WTC11 (cell line): Measurements from ENCODE around the gene IFRD2. TPM values are rescaled to one million over a fixed set of nuclear protein-coding genes. Genes with fewer than 3 reads are reported as not detected.

ENCODE experiments used
- ATAC-seq: fragments of 200-7000 bp; cut with Tn5 transposase; 2 replicates; pipeline ENCODE4 v1.10.0; 2021; ENCODE audit warnings: mild to moderate bottlenecking, moderate library complexity
- CTCF ChIA-PET: fragments of 300-600 bp; sonication (Branson Sonifier 250); formaldehyde crosslinking; loops from one replicate; lab custom pipeline; 2021; ENCODE audit warnings: antibody characterized with exemption; lab: Charles Lee
- POLR2A ChIA-PET: fragments of 350-600 bp; sonication (Branson Sonifier 250); formaldehyde crosslinking; loops from one replicate; lab custom pipeline; 2021; ENCODE audit warnings: antibody characterized with exemption; lab: Charles Lee
- DNase-seq: peaks from one replicate; pipeline ENCODE4 v3.0.0; 2021; ENCODE audit warnings: low spot score
- H3K27ac Mint-ChIP-seq: 2 replicates; pipeline ENCODE4 v1.8.0; 2021; ENCODE audit warnings: mixed read lengths
- H3K27me3 Mint-ChIP-seq: 2 replicates; pipeline ENCODE4 v1.8.0; 2021; ENCODE audit warnings: low read depth, mild to moderate bottlenecking, moderate library complexity, mixed read lengths
- H3K36me3 Mint-ChIP-seq: 2 replicates; pipeline ENCODE4 v1.8.0; 2021; ENCODE audit warnings: mixed read lengths
- H3K4me1 Mint-ChIP-seq: 2 replicates; pipeline ENCODE4 v1.8.0; 2022; ENCODE audit warnings: mixed read lengths
- H3K4me3 Mint-ChIP-seq: 2 replicates; pipeline ENCODE4 v1.8.0; 2021; ENCODE audit warnings: mild to moderate bottlenecking, moderate library complexity, mixed read lengths
- H3K9me3 Mint-ChIP-seq: 2 replicates; pipeline ENCODE4 v1.8.0; 2021; ENCODE audit warnings: mixed read lengths
- CBFB ChIP-seq: sonication (generic); formaldehyde crosslinking; IDR thresholded peaks from 2 replicates; pipeline ENCODE4 v1.8.1; 2022; ENCODE audit warnings: mild to moderate bottlenecking, low read depth, missing genetic modification reagents
- CREB1 ChIP-seq: sonication (generic); formaldehyde crosslinking; IDR thresholded peaks from 2 replicates; pipeline ENCODE4 v1.8.0; 2023; ENCODE audit warnings: mild to moderate bottlenecking, missing genetic modification reagents
- E2F5 ChIP-seq: sonication (generic); formaldehyde crosslinking; IDR thresholded peaks from 2 replicates; pipeline ENCODE4 v1.8.1; 2022; ENCODE audit warnings: mild to moderate bottlenecking, moderate library complexity, missing genetic modification reagents
- ELF4 ChIP-seq: sonication (generic); formaldehyde crosslinking; IDR thresholded peaks from 2 replicates; pipeline ENCODE4 v1.8.1; 2022; ENCODE audit warnings: low read depth, mild to moderate bottlenecking, moderate library complexity, missing genetic modification reagents
- ETV6 ChIP-seq: sonication (generic); formaldehyde crosslinking; IDR thresholded peaks from 2 replicates; pipeline ENCODE4 v1.8.1; 2022; ENCODE audit warnings: mild to moderate bottlenecking, missing genetic modification reagents
- FOXJ3 ChIP-seq: sonication (generic); formaldehyde crosslinking; IDR thresholded peaks from 2 replicates; pipeline ENCODE4 v1.9.0; 2021; ENCODE audit warnings: missing genetic modification reagents, mild to moderate bottlenecking, borderline replicate concordance
- FOXK1 ChIP-seq: sonication (generic); formaldehyde crosslinking; IDR thresholded peaks from 2 replicates; pipeline ENCODE4 v1.8.0; 2022; ENCODE audit warnings: mild to moderate bottlenecking, moderate library complexity, missing genetic modification reagents
- KAT7 ChIP-seq: sonication (generic); formaldehyde crosslinking; IDR thresholded peaks from 2 replicates; pipeline ENCODE4 v1.8.1; 2023; ENCODE audit warnings: missing genetic modification reagents, mild to moderate bottlenecking, borderline replicate concordance
- MAX ChIP-seq: sonication (generic); formaldehyde crosslinking; IDR thresholded peaks from 2 replicates; pipeline ENCODE4 v1.8.0; 2022; ENCODE audit warnings: mild to moderate bottlenecking, missing genetic modification reagents
- NFATC4 ChIP-seq: fragments of 250-450 bp; sonication (Bioruptor Pico); IDR thresholded peaks from 2 replicates; pipeline ENCODE4 v1.9.0; 2021; ENCODE audit warnings: mild to moderate bottlenecking
- NFE2L1 ChIP-seq: sonication (generic); formaldehyde crosslinking; IDR thresholded peaks from 2 replicates; pipeline ENCODE4 v1.8.1; 2023; ENCODE audit warnings: missing genetic modification reagents
- OVOL2 ChIP-seq: fragments of 250-450 bp; sonication (Bioruptor Pico); IDR thresholded peaks from 2 replicates; pipeline ENCODE4 v1.9.0; 2021; ENCODE audit warnings: mild to moderate bottlenecking, borderline replicate concordance
- SOX15 ChIP-seq: fragments of 250-450 bp; sonication (Bioruptor Pico); IDR thresholded peaks from 2 replicates; pipeline ENCODE4 v1.9.0; 2021; ENCODE audit warnings: mild to moderate bottlenecking
- TEAD1 ChIP-seq: sonication (generic); formaldehyde crosslinking; IDR thresholded peaks from 2 replicates; pipeline ENCODE4 v1.8.0; 2022; ENCODE audit warnings: mild to moderate bottlenecking, missing genetic modification reagents
- ZNF121 ChIP-seq: sonication (generic); formaldehyde crosslinking; IDR thresholded peaks from 2 replicates; pipeline ENCODE4 v1.8.0; 2023; ENCODE audit warnings: missing genetic modification reagents
- ZNF532 ChIP-seq: fragments of 250-450 bp; sonication (Bioruptor Pico); IDR thresholded peaks from 2 replicates; pipeline ENCODE4 v1.9.0; 2021; ENCODE audit warnings: mild to moderate bottlenecking, borderline replicate concordance
- total RNA-seq: library from RNA; stranded (reverse); gene quantifications from 3 replicates; pipeline ENCODE4 v1.2.3, GENCODE V29; 2021
- TF ChIP-seq, protein P1 (sequence below): sonication (generic); formaldehyde crosslinking; IDR thresholded peaks from 2 replicates; pipeline ENCODE4 v1.8.0; 2023; ENCODE audit warnings: missing genetic modification reagents
- TF ChIP-seq, protein P2 (sequence below): sonication (generic); formaldehyde crosslinking; IDR thresholded peaks from 2 replicates; pipeline ENCODE4 v1.8.0; 2022; ENCODE audit warnings: mild to moderate bottlenecking, missing genetic modification reagents
- TF ChIP-seq, protein P3 (sequence below): sonication (generic); formaldehyde crosslinking; IDR thresholded peaks from 2 replicates; pipeline ENCODE4 v1.8.0; 2022; ENCODE audit warnings: mild to moderate bottlenecking, missing genetic modification reagents
- TF ChIP-seq, protein P4 (sequence below): sonication (generic); formaldehyde crosslinking; IDR thresholded peaks from 2 replicates; pipeline ENCODE4 v1.8.0; 2022; ENCODE audit warnings: missing genetic modification reagents

The IFRD2 gene
- total RNA-seq, 1 experiment from 2014 or later: 92.0 TPM

DNA sequence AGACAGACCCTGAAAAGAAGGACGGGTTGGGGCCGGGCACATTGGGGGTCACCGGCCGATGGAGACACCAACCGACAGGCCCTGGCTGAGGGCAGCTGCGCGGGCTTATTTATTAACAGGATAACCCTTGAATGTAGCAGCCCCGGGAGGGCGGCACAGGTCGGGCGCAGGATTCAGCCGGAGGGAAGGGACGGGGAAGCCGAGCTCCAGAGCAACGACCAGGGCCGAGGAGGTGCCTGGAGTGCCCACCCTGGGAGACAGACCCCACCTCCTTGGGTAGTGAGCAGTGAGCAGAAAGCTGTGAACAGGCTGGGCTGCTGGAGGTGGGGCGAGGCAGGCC lies 15.5 kb downstream of the IFRD2 start (continued):
- TF ChIP-seq ELF4: no peak
- no peak for TF ChIP-seq CBFB (CRISPR knock-in tag)
- TF ChIP-seq ZNF121 (CRISPR knock-in tag): no peak
- TF ChIP-seq OVOL2: no peak
- TF ChIP-seq, all 79 proteins: peak for 0

DNA sequence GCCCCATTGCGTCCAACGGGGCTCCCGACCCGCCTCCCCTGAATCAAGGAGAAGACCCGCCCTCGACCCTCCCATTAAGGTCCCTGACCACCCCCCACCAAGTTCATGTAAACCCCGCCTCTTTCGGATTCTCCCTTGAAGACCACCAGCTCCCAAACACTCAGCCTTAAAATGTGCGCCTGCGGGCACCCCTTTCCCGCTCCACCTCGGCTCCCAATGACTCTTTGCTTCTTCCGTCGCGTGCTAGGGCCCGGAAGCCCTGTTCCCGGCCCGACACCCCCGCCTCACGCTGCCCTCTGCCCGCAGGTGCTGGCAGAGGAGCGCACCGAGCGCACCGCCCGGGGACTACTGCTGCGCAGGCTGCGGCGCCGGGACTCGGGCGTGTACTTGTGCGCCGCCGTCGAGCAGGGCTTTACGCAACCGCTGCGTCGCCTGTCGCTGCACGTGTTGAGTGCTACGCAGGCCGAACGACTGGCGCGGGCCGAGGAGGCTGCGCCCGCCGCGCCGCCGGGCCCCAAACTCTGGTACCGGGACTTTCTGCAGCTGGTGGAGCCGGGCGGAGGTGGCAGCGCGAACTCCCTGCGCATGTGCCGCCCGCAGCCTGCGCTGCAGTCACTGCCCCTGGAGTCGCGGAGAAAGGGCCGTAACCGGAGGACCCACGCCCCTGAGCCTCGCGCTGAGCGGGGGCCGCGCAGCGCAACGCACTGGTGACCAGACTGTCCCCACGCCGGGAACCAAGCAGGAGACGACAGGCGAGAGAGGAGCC lies 16.1 kb downstream of the IFRD2 start:
- DNase-seq: peak; percentile 65
- POLR2A ChIA-PET: interaction anchor here (0.6 to 1.5 kb wide), 4 partner anchors 16 to 137 kb away, joined by 3 to 5 read pairs (median 3); partner anchors contain the start of gene IFRD2
- H3K4me1 Mint-ChIP-seq: peaks cover 27% of the 10 kb centered on the region
- H3K27ac Mint-ChIP-seq: no peak overlapping the region
- peak; percentile 14 for ATAC-seq
- peak overlapping the region; percentile 80 for H3K4me3 Mint-ChIP-seq
- CTCF ChIA-PET: interaction anchor here (0.8 to 12.5 kb wide), 12 partner anchors 11 to 139 kb away, joined by 3 to 145 read pairs (median 18); partner anchors contain the start of genes GNAI2, GNAT1, HYAL2 and HYAL3
- no peaks in the 10 kb centered on the region for H3K9me3 Mint-ChIP-seq
- TF ChIP-seq FOXJ3 (no peak), SOX15 (no peak), TEAD1 (CRISPR knock-in tag) (peak; percentile 73; the same call in 1 of the 2 replicates), E2F5 (CRISPR knock-in tag) (peak; percentile 28; the same call in 1 of the 2 replicates), NFE2L1 (CRISPR knock-in tag) (peak; percentile 27; the same call in 1 of the 2 replicates), MAX (peak; percentile 97), ZNF532 (CRISPR knock-in tag) (no peak), CBFB (CRISPR knock-in tag) (0 out of 2 replicates have a peak, but pooled peaks have one; percentile 56), KAT7 (CRISPR knock-in tag) (0 out of 2 replicates have a peak, but pooled peaks have one; percentile 58), ETV6 (CRISPR knock-in tag) (0 out of 2 replicates have a peak, but pooled peaks have one; percentile 19), FOXK1 (CRISPR knock-in tag) (peak; percentile 36; the same call in 1 of the 2 replicates), NFATC4 (CRISPR knock-in tag) (no peak), CREB1 (CRISPR knock-in tag) (peak; percentile 15; the same call in 1 of the 2 replicates)
- TF ChIP-seq, protein P1, sequence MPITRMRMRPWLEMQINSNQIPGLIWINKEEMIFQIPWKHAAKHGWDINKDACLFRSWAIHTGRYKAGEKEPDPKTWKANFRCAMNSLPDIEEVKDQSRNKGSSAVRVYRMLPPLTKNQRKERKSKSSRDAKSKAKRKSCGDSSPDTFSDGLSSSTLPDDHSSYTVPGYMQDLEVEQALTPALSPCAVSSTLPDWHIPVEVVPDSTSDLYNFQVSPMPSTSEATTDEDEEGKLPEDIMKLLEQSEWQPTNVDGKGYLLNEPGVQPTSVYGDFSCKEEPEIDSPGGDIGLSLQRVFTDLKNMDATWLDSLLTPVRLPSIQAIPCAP (CRISPR knock-in tag): peak; percentile 69; the same call in 1 of the 2 replicates
- TF ChIP-seq, protein P2, sequence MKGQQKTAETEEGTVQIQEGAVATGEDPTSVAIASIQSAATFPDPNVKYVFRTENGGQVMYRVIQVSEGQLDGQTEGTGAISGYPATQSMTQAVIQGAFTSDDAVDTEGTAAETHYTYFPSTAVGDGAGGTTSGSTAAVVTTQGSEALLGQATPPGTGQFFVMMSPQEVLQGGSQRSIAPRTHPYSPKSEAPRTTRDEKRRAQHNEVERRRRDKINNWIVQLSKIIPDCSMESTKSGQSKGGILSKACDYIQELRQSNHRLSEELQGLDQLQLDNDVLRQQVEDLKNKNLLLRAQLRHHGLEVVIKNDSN (CRISPR knock-in tag): peak; percentile 18; the same call in 1 of the 2 replicates
- TF ChIP-seq, protein P3, sequence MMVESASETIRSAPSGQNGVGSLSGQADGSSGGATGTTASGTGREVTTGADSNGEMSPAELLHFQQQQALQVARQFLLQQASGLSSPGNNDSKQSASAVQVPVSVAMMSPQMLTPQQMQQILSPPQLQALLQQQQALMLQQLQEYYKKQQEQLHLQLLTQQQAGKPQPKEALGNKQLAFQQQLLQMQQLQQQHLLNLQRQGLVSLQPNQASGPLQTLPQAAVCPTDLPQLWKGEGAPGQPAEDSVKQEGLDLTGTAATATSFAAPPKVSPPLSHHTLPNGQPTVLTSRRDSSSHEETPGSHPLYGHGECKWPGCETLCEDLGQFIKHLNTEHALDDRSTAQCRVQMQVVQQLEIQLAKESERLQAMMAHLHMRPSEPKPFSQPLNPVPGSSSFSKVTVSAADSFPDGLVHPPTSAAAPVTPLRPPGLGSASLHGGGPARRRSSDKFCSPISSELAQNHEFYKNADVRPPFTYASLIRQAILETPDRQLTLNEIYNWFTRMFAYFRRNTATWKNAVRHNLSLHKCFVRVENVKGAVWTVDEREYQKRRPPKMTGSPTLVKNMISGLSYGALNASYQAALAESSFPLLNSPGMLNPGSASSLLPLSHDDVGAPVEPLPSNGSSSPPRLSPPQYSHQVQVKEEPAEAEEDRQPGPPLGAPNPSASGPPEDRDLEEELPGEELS (CRISPR knock-in tag): peak; percentile 91
- TF ChIP-seq, protein P4, sequence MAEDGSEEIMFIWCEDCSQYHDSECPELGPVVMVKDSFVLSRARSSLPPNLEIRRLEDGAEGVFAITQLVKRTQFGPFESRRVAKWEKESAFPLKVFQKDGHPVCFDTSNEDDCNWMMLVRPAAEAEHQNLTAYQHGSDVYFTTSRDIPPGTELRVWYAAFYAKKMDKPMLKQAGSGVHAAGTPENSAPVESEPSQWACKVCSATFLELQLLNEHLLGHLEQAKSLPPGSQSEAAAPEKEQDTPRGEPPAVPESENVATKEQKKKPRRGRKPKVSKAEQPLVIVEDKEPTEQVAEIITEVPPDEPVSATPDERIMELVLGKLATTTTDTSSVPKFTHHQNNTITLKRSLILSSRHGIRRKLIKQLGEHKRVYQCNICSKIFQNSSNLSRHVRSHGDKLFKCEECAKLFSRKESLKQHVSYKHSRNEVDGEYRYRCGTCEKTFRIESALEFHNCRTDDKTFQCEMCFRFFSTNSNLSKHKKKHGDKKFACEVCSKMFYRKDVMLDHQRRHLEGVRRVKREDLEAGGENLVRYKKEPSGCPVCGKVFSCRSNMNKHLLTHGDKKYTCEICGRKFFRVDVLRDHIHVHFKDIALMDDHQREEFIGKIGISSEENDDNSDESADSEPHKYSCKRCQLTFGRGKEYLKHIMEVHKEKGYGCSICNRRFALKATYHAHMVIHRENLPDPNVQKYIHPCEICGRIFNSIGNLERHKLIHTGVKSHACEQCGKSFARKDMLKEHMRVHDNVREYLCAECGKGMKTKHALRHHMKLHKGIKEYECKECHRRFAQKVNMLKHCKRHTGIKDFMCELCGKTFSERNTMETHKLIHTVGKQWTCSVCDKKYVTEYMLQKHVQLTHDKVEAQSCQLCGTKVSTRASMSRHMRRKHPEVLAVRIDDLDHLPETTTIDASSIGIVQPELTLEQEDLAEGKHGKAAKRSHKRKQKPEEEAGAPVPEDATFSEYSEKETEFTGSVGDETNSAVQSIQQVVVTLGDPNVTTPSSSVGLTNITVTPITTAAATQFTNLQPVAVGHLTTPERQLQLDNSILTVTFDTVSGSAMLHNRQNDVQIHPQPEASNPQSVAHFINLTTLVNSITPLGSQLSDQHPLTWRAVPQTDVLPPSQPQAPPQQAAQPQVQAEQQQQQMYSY: peak; percentile 40
- TF ChIP-seq, all 79 proteins: peak for 13
- H3K36me3 Mint-ChIP-seq: no peaks in the 10 kb centered on the region
- peaks cover 64% of the 10 kb centered on the region for H3K27me3 Mint-ChIP-seq
